Right forelimb (tissue), 1 donor: Measurements from ENCODE around the gene PGGHG.
A peak's percentile ranks its signal among the peaks of the same experiment; 100 is the strongest.
"Not testable (repeated sequence)": the region's sequence is repeated elsewhere in the genome, so short reads cannot be mapped to it uniquely, and the experiment has no call there.

Experiments
- DNase-seq: peaks from one replicate; pipeline ENCODE4 v3.0.0-alpha.2; 2018

The PGGHG gene

DNA sequence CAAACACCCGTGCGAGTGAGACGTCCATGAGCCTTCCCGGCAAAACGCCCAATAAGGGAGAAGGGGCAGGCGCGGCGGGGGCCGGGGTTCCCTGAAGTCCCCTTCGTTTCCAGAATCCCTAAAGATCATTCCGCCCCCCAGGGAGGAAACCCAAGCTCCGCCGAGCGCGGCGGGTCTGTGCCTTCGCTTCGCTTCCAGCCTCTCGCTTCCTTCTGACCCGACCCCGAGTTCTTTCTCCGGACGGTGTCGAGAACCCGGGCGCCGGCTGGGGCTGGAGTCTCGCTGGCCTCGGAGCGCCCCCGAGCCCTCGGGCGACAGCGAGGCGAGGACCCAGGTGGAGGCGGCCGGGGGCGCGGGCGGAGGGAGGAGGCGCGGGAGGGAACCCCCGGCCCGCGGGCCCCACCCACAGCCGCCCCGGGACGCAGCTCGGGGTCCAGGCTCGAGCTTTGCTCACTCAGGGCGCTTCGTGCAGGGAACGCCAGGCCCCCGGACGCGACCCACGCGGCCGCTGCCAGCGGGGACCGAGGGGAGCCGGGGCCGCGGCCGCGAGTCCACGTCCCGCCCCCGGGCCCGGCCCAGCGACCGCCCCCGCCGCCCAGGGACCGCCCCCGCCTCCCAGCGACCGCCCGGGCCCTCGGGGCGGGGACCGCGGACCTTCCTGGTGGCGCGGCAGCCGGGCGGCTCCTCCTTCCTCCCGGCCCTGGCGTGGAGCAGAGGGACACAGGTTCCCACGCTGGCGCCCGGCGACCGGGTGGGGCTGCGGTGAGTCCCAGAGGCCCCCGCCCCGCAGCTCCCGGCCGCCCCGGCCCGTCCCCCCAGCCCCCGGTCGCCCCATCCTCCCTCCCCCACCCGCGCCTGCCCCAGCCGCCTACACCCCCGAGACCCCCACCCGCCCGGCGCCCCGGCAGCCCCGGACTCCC, at the start of gene PGGHG:
PGGHG (plus strand) TSS at position 649 of the 920 bp plus-strand sequence. CDS start 691 bp downstream, outside the sequence.
- peak; percentile 65 for DNase-seq

DNA sequence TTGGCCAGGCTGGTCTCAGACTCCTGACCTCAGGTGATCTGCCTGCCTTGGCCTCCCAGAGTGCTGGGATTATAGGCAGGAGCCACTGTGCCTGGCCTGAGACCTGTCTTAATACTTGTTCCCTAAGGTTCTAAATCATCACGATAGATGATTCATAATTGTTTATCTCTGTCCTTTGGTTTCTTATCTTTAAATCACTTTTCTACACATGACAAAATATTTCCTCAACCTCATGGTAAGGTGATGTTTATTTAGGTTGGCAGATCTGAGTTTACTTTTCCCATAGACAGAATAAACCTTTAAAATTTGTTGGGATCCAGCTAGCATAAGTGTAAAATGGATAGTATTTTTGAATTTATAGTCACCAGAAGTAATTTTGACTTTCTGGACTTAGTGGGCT, 48.6 kb upstream of the PGGHG start:
- no peak for DNase-seq

DNA sequence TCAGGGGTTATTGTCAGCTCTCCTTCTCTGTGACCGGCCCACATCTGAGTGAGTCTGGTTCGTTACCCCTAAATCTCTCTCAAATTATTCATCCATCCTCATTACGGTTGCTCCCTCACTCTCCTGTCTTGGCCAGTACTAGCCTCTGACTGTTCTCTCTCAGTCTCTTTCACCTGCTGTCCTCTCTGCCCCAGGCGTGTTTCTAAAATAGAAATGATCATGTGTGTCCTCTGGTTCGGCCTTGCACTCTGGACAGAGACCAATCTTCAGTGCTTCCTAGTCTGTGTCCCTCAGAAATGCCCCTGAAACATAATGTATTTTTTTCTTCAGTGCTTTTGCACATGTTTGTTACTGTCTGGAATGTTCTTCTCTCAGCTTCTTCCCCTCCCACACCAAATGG, 47.3 kb upstream of the PGGHG start:
- DNase-seq = no peak

DNA sequence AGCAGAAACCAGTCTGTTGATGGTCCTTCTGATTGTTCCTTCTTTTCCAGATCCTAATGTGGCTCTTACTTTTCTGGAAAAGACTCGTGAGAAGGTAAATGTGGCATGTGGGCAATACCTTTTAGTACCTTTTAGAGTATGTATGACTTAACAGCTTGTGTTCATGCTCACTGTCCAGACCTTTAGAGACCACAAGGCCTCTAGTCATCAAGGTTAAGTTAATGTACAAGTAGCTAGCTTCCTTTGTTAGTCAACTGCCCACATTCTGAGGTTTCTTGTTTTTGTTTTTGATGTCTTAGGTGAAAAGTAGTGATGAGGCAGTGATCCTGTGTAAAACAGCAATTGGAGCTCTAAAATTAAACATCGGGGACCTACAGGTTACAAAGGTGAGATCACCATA, 44.5 kb upstream of the PGGHG start:
- DNase-seq = no peak

DNA sequence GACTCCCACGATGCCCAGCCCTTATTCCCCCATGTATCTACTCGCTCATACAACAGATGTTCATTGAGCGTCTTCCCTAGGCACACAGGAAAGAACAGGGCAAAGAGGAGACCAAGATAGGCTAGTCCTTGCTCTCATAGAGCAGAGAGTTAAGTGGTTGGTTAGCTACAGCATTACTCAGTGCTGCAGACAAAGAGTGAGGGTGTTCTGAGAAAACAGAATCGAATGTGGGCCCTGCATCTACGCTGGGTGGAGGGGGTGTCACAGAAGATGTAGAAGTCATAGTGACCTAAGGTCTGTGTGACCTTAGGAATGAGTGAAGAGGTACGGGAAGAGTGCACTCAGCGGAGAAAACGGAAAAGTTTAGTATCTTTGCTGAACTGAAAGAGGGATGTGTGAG, 39.9 kb upstream of the PGGHG start:
- DNase-seq = no peak

DNA sequence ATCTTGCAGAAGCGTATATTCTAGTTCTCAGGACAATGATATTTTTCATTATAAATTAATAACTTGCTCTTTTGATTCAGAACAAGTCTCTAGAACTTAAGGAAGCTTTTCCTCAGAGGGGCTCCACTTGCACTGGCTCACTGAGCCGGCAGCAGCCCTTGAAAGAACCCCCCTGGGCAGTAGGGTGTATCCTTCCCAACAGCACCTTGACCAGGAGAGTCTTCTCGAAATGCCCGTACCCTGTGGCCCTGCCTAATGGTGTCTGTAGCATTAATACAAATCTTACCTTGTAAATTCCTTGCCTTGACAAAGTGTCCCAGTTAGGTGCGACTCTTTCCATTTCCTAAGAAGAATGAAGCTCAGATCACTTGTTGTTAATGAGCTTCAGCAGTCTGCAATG, 38.7 kb upstream of the PGGHG start:
- no peak for DNase-seq

DNA sequence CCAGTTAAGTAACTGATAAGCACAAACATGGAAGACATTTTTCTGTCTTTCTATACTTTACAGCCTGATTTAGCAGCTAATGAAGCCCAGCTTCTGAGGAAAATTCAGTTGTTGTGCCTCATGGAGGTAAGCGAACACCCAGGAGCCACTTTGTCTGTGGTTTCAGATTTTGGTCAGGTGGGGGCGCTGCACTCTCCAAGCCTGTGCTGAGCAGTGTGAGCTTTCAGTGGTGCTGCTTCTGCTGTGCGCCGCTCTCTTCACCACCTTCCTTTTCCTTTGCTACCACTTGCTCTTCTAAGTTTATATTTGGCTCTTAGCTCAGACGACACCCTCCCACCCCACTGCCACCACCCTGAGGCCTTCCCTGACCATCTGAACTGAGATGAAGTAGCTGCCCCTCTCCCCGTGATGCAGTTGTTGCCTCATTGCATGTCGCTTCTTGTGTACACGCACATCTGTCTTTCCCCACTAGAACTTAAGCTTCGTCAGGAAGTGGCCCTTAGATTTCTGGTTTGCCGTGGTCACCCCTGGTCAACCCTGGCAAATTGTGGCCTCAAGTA, 38.1 kb upstream of the PGGHG start:
- DNase-seq = peak; percentile 63

DNA sequence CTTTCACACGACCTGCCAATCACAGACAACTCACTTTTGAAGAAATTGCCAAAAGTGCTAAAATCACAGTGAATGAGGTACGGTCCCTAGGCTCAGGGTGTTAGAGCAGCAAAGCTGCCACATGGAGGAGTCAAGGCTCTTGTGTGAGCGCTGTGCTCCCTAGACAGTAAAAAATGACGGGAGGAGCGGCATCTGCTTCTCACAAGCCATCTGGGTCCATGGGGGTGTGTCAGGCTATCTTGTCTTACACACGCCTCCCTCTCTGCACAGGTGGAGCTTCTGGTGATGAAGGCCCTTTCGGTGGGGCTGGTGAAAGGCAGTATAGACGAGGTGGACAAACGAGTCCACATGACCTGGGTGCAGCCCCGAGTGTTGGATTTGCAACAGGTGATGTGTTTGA, 37.4 kb upstream of the PGGHG start:
- DNase-seq = no peak

DNA sequence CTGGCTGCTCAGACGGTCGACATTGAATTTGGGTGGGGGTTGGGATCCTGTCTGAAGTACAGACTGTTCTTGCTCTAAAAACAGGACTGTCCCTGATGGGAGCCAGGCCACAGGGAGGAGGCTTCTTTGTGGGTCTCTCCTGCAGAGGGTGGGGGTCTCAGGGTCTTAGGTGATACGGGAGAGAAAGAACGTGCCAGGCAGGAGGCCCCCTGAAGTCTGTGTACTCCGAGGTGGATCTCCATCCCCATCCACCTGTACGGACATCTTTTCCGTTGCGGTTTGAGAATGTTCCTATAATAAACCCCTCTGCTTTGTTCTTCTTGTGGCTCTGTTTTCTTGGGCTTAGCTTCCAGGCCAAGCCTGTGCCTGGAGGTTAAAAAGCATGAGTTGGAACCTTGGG, 36.3 kb upstream of the PGGHG start:
- no peak for DNase-seq

DNA sequence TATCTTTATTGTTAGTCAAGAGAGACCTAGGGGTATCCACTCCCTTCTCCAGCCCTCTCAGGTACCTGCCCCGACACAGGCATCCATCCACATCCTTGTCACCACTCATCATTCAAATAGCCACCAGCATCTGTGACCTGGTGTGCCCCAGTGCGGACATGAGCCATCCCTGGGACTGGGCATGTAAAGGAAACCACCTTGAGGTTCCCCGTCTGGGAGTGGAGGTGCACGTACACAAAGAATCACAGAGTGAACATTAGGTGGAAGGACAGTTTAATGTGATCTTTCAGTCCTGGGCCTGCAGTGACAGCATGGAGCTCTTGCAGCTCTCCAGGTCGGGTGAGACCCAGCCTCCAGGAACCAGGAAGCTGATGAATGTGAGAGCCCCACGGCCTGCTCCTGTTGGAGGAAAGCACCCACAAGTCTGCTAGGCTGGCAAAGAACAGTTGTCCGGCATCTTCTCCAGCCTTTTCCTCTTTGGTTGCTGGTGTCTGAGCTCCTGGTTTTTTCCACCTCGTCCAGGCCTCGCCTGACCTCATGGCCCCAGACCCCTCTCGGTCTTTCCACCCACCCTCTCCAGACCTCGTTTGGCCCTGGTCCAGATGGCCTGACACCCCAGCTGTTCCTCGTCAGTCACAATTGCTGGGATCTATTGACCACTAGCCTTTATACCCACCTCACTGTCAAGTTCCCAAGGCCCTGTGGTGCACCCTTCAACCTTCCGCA, 35.6 kb upstream of the PGGHG start:
- DNase-seq = no peak

DNA sequence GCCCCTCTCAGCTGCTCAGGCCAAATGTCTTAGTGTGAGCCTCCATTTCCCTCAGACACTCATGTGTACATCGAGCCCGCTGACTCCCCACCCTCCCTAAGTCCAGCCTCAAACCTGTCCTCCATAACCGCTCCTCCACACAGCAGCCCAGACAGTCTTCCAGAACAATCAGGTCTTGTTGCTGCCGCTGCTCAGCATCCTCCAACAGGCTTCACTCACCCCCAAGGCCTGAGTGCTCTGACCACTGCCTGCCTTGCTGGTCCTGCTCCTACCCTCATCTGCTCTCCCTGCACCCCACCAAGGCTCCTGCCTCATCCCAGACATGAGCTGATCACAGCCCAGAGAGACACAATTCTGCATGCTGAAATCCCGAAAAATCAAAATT, 35.0 kb upstream of the PGGHG start:
- no peak for DNase-seq

DNA sequence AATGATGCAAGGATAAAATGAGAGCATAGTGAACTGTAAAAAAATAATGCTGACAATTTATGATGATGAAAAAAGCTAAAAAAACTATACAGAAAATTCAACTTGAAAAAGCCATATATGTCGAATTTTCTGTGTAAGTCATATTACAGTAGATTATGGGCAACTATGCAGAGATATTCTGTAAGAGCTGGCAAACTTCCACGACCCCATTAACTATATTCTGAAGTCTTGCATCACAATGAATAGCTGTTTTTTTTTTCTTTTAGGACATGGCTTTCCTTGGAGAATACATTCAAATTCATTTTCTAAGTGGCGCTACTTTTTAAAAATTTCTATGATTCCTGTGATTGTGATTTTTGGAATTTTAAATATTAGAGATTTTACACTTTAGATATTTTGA, 33.8 kb upstream of the PGGHG start:
- DNase-seq = no peak

DNA sequence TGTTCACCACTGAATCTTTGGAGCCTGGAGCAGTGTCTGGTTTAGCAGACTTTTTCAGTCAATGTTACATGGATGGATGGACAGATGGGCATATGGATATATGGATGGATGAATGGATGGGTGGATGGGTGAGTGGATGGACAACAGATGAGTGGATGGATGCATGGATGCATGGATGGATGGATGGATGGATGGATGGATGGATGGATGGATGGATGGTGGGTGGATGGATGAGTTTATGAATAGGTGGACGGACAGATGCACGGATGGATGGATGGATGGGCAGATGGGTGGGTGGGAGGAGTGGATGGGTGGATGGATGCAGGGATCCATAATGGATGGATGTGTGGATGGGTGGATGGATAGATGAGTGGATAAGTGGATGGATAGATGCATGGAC, 33.1 kb upstream of the PGGHG start:
- no peak for DNase-seq

DNA sequence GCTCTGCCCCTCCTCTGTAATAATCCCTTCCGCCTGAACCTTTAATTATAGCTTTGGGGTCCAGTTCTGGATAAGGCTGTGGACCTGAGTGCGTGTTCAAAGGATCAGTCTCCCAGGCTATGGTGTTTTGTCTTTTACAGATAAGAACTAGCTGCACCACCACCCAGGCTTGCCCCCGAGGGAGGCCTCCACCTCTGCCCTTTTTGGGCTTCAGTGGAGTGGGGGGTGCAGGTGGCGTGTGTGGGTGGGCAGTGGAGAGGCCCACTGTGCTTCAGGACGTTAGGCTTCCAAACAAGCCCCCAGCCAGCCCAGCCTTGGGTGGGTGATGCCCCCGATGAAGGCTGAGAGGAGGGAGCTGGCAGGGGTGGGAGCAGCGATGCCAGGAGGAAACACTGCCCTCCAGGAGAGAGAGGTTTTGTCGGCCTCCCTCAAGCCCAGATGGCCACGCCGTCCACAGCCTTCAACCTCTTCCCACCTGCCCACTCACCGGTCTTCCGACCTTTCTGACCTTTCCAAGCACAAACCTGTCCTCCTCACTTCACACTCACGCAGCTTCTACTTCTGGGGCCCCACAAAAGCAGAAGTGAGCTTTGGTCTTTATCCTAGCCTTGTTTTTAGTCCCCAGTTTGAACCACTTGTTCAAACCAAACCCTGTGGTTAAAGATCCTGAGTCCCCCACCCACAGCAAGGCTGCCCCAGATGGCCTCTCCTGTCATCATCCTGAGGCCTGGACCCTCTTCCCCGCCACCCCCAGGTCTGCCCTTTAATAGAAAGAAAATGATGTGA, 31.8 kb upstream of the PGGHG start:
- no peak for DNase-seq

DNA sequence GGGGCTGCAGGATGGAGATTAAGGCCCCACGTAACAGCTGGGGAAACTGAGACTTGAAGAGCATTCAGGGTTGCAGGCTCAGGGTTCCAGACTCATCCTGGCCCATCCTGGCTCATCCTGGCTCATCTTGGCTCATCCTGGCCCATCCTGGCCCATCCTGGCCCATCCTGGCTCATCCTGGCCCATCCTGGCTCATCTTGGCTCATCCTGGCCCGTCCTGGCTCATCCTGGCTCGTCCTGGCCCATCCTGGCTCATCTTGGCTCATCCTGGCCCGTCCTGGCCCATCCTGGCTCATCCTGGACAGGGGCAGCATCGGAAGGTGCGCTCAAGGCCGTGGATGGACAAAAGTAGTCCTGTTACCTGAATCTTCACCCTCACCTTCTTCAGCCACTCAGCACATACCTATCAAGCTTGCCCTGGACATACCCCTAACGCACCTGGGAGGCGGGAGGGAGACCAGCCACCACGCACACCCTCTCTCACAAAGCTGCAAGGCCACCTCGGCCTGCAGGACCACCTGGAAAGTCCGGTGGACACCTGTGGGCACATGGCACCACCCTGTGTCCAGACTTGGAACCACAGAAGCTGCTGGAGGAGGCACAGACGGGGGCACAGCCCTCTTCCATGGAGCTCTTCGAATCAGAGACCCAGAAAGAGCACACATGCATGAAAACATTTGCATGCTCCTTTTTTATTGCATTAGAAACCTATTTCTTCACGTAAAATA, 31.0 kb upstream of the PGGHG start:
- no peak for DNase-seq

DNA sequence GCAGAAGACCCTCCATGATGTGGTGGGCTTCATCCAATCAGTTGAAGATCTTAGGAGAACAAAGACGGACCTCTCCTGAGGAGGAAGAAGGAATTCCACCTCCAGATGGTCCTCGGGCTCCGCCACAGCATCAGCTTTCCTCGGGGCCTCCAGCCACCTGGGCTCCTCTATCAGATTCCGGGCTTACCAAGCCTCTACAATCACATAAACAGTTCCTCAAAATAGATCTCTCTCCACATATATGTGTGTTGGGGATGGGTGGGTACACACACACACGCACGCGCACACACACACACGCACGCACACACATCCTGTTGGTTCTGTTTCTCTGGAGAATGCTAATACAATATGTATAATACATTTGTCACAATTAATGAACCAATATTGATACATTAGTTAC, 29.5 kb upstream of the PGGHG start:
- DNase-seq = no peak

DNA sequence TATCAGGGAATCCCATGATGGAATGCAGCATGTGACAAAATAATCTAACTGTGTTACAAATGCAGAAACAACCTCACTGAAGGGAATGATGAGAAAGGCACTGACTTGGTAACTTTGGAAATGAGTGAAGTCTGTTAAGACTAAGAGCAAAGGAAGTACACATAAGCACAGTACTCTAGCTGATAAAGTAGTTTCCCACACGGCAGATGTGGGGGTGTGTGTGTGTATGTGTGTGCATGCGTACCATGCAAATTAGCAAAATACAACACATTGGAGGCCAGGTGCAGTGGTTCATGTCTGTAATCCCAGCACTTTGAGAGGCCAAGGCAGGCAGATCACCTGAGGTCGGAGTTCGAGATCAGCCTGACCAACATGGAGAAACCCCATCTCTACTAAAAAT, 27.3 kb upstream of the PGGHG start:
- no peak for DNase-seq

DNA sequence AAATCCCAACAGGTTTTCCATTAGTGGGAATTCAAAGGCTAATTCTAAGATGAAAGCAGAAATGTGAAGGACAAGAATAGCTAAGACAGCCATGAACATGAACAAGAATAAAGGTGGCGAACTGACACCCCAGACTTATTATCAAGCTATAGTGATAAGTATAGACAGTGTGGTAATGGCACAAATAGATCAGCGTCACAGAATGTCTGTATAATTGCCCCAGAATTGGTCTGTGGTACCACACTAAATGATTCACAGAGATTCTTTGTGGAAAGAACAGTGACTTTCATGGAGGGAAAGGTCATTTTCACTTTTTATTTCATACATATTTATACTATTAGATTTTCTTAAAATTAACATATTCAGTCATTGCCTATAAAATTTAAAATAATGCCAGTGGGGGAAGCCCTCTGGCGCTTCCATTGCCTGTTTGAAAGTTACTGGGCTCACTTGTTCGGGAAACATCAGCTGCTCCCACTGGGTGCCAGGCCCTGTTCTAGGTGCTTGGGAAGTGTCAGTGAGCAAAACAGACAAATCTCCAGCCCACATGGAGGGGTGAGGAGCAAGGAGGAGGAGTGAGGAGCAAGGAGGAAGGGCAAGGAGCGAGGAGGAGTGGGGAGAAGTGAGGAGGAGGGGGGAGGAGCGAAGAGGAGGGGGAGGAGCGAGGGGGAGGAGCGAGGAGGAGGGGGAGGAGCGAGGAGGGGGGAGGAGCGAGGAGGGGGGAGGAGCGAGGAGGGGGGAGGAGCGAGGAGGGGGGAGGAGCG, 22.1 kb upstream of the PGGHG start:
- DNase-seq = no peak

DNA sequence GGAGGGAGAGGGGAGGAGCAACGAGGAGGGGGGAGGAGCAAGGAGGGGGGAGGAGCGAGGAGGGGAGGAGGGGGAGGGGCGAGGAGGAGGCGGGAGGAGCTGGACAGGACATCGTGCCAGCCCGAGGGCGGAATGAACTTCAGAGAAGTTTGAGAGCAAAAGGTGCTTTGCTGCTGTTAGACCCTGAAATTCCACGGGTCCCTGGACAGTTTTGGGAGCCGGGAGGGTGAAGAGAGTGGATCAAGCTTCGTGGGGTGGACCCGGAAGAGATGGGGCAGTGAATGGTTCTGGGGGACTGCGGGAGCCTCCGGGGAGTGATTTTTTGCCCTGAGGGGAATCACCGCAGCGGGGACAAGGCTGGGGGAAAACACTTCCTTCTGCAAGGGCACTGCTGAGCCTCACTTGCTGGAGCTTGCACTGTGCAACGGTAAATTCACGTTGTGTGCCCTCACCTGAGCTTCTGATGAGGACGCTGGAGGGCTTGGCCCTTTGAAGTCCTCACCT, 21.4 kb upstream of the PGGHG start:
- DNase-seq = no peak

DNA sequence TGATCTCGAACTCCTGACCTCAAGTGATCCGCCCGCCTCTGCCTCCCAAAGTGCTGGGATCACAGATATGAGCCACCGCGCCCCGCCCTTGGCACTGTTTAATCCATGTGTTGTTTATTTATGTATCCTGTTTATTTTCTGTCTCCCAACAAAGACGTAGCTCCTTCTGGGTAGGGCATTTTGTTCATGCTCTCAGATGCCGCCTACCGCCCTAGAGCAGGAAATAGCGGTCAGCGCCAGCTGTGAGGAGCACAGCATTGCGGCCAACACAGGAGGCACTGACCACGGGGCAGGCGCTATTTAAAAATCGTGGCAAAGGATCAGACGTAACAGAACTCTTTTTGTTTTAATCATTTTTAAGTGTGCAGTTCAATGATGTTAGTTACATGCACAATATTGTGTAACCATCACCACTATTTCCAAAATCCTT, 20.2 kb upstream of the PGGHG start:
- not testable (repeated sequence) for DNase-seq

DNA sequence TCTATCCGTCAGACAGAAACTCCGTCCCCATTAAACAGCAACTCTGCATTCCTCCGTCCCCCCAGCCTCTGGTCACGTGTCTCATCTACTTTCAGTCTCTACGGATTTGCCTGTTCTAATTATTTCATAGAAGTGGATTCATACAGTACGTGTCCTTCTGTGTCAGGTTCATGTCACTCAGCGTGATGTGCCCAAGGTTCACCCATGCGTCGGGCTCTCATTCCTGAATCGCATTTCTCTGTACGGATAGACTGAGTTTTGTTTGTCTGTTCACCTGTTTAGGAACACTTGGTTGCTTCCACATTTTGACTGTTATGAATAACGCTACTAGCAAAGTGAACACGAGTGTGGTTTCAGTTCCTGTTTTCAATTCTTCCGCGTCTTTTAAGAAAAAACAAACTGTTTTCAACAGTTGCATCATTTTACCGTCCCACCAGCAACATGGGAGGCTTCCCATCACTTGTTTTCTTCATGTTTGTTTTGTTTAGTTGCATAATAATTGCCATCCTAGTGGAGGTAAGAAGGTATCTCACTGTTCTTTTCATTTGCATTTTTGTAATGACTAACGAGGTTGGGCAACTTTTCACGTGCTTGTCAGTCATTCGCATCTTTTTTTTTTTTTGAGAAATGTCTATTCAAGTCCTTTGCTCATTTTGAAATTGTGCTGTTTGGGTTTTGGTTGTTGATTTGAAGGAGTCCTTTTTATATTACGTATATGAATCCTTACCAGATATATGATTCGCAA, 19.6 kb upstream of the PGGHG start:
- DNase-seq = no peak
